ENCODE results near the gene DYNC2LI1. TPM values are rescaled to one million over a fixed set of nuclear protein-coding genes. Genes with fewer than 3 reads are reported as not detected.
A peak's percentile ranks its signal among the peaks of the same experiment; 100 is the strongest.

DYNC2LI1 gene
- total and polyA plus RNA-seq, 7 donors = 11.7 to 32.1 (median 26.8) TPM

DNA sequence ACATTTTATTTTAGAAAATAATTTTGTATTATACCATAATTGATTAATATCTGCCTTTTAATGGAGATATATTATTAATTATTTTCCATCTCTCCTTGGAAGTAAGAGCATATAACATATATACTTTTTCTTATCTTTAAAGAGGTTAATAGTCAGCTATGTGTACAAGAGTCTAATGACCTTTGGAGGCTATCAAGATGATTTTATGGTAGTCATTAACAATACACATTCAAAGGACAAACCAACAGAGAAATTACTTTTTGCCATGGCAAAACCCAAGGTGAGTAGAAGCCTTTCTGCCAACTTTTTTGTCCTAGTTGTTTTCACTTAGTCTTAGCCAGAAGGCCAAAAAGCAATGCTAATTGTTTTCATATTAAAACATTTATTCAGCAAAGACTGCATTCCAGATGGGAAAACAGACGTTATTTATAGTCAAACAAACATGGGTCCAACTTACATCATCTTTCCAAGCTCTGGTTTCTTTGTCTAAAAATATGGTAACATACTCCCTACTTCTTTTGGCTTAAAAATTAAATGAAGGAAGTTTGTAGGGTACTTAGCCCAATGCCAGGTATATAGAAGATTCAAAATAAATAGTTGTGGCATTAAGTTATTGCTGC lies 9.6 kb upstream of the DYNC2LI1 start:
- no peak for TF ChIP-seq POLR2A (IDR thresholded peaks at IDR 0.05)
- no peak for TF ChIP-seq POLR2AphosphoS5 (IDR thresholded peaks at IDR 0.05)
- TF ChIP-seq EP300 (IDR thresholded peaks at IDR 0.05) = no peak
- TF ChIP-seq, protein P1, sequence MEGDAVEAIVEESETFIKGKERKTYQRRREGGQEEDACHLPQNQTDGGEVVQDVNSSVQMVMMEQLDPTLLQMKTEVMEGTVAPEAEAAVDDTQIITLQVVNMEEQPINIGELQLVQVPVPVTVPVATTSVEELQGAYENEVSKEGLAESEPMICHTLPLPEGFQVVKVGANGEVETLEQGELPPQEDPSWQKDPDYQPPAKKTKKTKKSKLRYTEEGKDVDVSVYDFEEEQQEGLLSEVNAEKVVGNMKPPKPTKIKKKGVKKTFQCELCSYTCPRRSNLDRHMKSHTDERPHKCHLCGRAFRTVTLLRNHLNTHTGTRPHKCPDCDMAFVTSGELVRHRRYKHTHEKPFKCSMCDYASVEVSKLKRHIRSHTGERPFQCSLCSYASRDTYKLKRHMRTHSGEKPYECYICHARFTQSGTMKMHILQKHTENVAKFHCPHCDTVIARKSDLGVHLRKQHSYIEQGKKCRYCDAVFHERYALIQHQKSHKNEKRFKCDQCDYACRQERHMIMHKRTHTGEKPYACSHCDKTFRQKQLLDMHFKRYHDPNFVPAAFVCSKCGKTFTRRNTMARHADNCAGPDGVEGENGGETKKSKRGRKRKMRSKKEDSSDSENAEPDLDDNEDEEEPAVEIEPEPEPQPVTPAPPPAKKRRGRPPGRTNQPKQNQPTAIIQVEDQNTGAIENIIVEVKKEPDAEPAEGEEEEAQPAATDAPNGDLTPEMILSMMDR (IDR thresholded peaks at IDR 0.05) = no peak
- H3K9me3 ChIP-seq = no peaks in the 10 kb centered on the region
- intact Hi-C loops (cut with DNase I) = no loop called here
- no peak overlapping the region for H3K27ac ChIP-seq
- H3K4me1 ChIP-seq = peaks cover 0 to 5% (median under 1%) of the 10 kb centered on the region in 4 donors
- no peak for DNase-seq
- H3K36me3 ChIP-seq = peaks cover 0 to 38% (median 3%) of the 10 kb centered on the region in 4 donors
- no peaks in the 10 kb centered on the region for H3K27me3 ChIP-seq
- WGBS, 2 donors = 11 to 42% methylated on average over 1 of the region's 1 CpG
- no peak overlapping the region for H3K4me3 ChIP-seq

DNA sequence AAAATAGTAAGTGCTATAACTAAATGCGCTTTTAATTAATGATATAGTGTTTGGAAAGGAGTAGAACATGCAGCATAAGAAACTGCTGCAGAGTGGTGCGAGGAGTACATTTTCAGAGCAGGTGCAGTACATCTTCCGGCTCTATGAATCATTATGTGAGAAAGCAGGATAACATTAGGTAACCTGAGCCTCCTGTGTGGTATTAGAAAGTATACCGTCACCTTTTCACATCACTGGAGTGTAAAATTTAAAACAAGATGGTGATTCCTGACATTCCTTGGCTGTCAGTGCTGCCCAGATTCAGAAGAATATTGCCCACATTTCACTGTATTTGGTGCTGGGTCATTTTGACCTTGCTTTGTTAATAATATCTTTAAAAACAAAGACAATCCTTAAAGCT lies 7.8 kb upstream of the DYNC2LI1 start:
- WGBS, 2 donors = 92 to 95% methylated on average over 4 of the region's 4 CpGs
- H3K27me3 ChIP-seq = no peaks in the 10 kb centered on the region
- DNase-seq = no peak
- intact Hi-C loops (cut with DNase I) = no loop called here
- H3K4me1 ChIP-seq = no peaks in the 10 kb centered on the region
- H3K27ac ChIP-seq = no peak overlapping the region
- no peak overlapping the region for H3K4me3 ChIP-seq
- TF ChIP-seq EP300 (IDR thresholded peaks at IDR 0.05) (no peak), POLR2A (IDR thresholded peaks at IDR 0.05) (no peak), POLR2AphosphoS5 (IDR thresholded peaks at IDR 0.05) (no peak)
- TF ChIP-seq, protein P1 (IDR thresholded peaks at IDR 0.05) = no peak
- no peaks in the 10 kb centered on the region for H3K9me3 ChIP-seq
- H3K36me3 ChIP-seq = peaks cover 0 to 38% (median 3%) of the 10 kb centered on the region in 4 donors

DNA sequence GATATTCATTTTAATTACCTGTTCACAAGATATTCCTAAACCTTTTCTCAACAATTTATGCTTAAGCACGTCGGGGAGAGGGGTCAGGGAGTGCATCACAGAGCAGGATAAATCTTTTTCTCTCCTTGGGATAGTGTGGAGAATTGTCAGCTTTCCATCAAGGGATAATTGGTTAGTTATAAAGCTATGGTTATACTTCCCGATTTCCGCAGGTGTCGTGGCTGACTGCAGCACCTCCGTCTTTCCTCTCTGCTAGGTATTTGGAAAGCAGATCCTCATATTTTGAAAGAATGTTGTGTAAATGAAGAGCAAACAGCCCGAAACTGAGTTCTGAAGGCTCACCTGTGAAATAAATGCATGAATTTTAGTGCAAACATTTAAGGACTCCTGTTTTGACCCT lies 778 bp downstream of the DYNC2LI1 start:
- 9 to 23% methylated on average over 7 of the region's 7 CpGs for WGBS, 2 donors
- H3K9me3 ChIP-seq = no peaks in the 10 kb centered on the region
- TF ChIP-seq, protein P1 (IDR thresholded peaks at IDR 0.05) = no peak
- intact Hi-C loops (cut with DNase I) = loop anchor here (5.0 kb wide), 1 partner anchor 162 kb away; no protein-coding TSS in a partner anchor
- peak overlapping the region; percentile 63 to 83 (median 72) for H3K4me3 ChIP-seq
- H3K27me3 ChIP-seq = no peaks in the 10 kb centered on the region
- peaks cover 0 to 7% (median 0%) of the 10 kb centered on the region in 4 donors for H3K4me1 ChIP-seq
- peak overlapping the region; percentile 82 to 89 (median 86) for H3K27ac ChIP-seq
- no peak for DNase-seq
- H3K36me3 ChIP-seq = peaks cover 0 to 16% (median 5%) of the 10 kb centered on the region in 4 donors

DNA sequence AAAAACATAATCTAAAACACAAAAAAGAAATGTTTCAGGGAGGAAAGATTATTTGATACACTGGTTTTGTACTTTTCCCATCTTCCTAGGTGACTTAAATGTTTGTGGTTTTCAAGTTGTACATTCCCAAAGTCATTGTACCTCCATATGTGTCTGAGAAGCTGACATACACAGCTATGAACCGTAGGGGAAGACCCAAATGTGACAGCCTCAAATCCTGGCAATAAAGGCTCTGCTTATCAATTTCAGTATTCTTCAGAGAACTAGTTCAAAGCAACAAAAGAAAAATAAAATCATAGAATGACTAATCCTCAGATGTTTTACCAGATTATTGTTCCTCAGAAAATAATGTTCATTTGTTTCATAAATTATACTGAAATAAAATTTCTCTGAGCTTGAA lies 2.5 kb downstream of the DYNC2LI1 start:
- Histone ChIP-seq H3K36me3 (peaks cover 0 to 16% (median 5%) of the 10 kb centered on the region in 4 donors), H3K27me3 (no peaks in the 10 kb centered on the region), H3K4me1 (peaks cover 0 to 7% (median 0%) of the 10 kb centered on the region in 4 donors), H3K9me3 (no peaks in the 10 kb centered on the region), H3K27ac (no peak overlapping the region), H3K4me3 (no peak overlapping the region)
- intact Hi-C loops (cut with DNase I) = no loop called here
- TF ChIP-seq POLR2A (IDR thresholded peaks at IDR 0.05) = no peak
- TF ChIP-seq, protein P1 (IDR thresholded peaks at IDR 0.05) = no peak
- TF ChIP-seq POLR2AphosphoS5 (IDR thresholded peaks at IDR 0.05) = no peak
- TF ChIP-seq EP300 (IDR thresholded peaks at IDR 0.05) = no peak
- 76 to 82% methylated on average over 1 of the region's 1 CpG for WGBS, 2 donors
- DNase-seq = no peak
